ENCODE measurements around the gene SH3PXD2A.

GRCh38 chr10:103692952-103693811 lies 162.2 kb downstream of the SH3PXD2A start:
- TF ChIP-seq TSHZ1 (tag by site-specific recombination; IDR thresholded peaks at IDR 0.05; ENCODE audit: borderline replicate concordance) (no peak), ZNF645 (tag by site-specific recombination; IDR thresholded peaks at IDR 0.05) (no peak), ZNF785 (tag by site-specific recombination; IDR thresholded peaks at IDR 0.05) (no peak), ZNF704 (tag by site-specific recombination; IDR thresholded peaks at IDR 0.05) (no peak), CTCF (tag by site-specific recombination; IDR thresholded peaks at IDR 0.05) (no peak), PRDM2 (tag by site-specific recombination; IDR thresholded peaks at IDR 0.05; ENCODE audit: borderline replicate concordance) (no peak)
